DOHH2 (cell line): ENCODE results near the gene RASGRP1.

Source experiments
- H3F3A ChIP-seq: fragments of 200-600 bp; sonication (generic), shearing (Covaris generic); 2 replicates; pipeline ENCODE4 v1.6.0; 2016; ENCODE audit warnings: antibody characterized with exemption, mild to moderate bottlenecking; ENCODE audit not compliant: control insufficient read depth, insufficient read depth
- H3K27ac ChIP-seq: fragments of 200-600 bp; sonication (generic); 2 replicates; pipeline ENCODE4 v1.5.1; 2014; ENCODE audit warnings: low read depth, mild to moderate bottlenecking, low read length, moderate library complexity
- H3K27me3 ChIP-seq: fragments of 200-600 bp; sonication (generic); 2 replicates; pipeline ENCODE4 v1.6.1; 2014; ENCODE audit warnings: mild to moderate bottlenecking, low read length, mixed read lengths; ENCODE audit not compliant: control insufficient read depth
- H3K36me3 ChIP-seq: fragments of 200-600 bp; sonication (generic); 2 replicates; pipeline ENCODE4 v1.6.1; 2014; ENCODE audit warnings: mild to moderate bottlenecking, low read length, moderate library complexity, mixed read lengths; ENCODE audit not compliant: control insufficient read depth
- H3K4me1 ChIP-seq: fragments of 200-600 bp; sonication (generic); 2 replicates; pipeline ENCODE4 v1.6.1; 2014; ENCODE audit warnings: mild to moderate bottlenecking, low read length, mixed read lengths; ENCODE audit not compliant: control insufficient read depth
- H3K4me2 ChIP-seq: fragments of 200-600 bp; sonication (generic); 2 replicates; pipeline ENCODE4 v1.6.0; 2014; ENCODE audit warnings: mild to moderate bottlenecking, low read length, moderate library complexity
- H3K4me3 ChIP-seq: fragments of 200-600 bp; sonication (generic); 2 replicates; pipeline ENCODE4 v1.5.1; 2014; ENCODE audit warnings: mild to moderate bottlenecking, low read length, mixed read lengths
- H3K79me2 ChIP-seq: fragments of 200-600 bp; sonication (generic); 2 replicates; pipeline ENCODE4 v1.6.1; 2014; ENCODE audit warnings: mild to moderate bottlenecking, low read length, mixed read lengths; ENCODE audit not compliant: control insufficient read depth
- H3K9me2 ChIP-seq: fragments of 200-600 bp; sonication (generic); replicated peaks from 2 replicates; pipeline ENCODE4 v1.6.1; 2014; ENCODE audit warnings: mild to moderate bottlenecking, low read length, mixed read lengths; ENCODE audit not compliant: control insufficient read depth
- H3K9me3 ChIP-seq: fragments of 200-600 bp; sonication (generic); 2 replicates; pipeline ENCODE4 v1.6.1; 2014; ENCODE audit warnings: antibody characterized with exemption, low read length, mixed read lengths; ENCODE audit not compliant: control insufficient read depth, insufficient read depth
- H4K20me1 ChIP-seq: fragments of 200-600 bp; sonication (generic); 2 replicates; pipeline ENCODE4 v1.6.0; 2014; ENCODE audit warnings: low read depth, mild to moderate bottlenecking, antibody characterized with exemption, low read length, moderate library complexity; ENCODE audit not compliant: control insufficient read depth, insufficient read depth
- EZH2phosphoT487 ChIP-seq: fragments of 200-600 bp; sonication (generic); IDR thresholded peaks from 2 replicates; pipeline ENCODE4 v1.6.1; 2017; ENCODE audit warnings: borderline replicate concordance, mild to moderate bottlenecking, antibody characterized with exemption, low read length, moderate library complexity, mixed read lengths
- TF ChIP-seq, protein P1 (sequence below): fragments of 200-600 bp; sonication (generic); IDR thresholded peaks from one replicate; pipeline ENCODE4 v1.5.1; 2014; ENCODE audit warnings: antibody characterized with exemption, mild to moderate bottlenecking, low read depth, low read length; ENCODE audit not compliant: poor library complexity, severe bottlenecking

RASGRP1 gene

DNA sequence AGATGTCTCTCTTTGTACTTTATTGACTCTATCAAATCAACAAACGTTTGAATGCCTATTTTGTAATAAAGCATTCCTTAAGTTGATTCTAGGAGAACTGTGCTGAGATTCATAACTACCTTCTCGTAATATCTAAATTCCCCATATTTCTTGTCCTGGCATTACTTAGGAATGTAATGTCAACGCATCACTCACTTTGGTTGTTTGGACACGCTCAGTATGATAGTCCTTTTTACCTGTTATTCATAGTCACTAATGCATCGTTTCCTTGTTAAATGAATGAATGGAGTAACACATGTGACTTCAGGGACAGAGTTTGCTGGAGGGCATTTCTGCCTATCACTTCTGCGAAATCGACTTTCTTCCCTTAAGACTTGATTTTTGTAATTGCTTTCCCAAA lies 44.1 kb upstream of the RASGRP1 start:
- H4K20me1 ChIP-seq, result no peaks in the 10 kb centered on the region
- no peaks in the 10 kb centered on the region for H3K9me2 ChIP-seq
- H3K79me2 ChIP-seq, result no peaks in the 10 kb centered on the region
- H3K4me3 ChIP-seq, result no peak overlapping the region
- TF ChIP-seq EZH2phosphoT487, result no peak
- TF ChIP-seq, protein P1, sequence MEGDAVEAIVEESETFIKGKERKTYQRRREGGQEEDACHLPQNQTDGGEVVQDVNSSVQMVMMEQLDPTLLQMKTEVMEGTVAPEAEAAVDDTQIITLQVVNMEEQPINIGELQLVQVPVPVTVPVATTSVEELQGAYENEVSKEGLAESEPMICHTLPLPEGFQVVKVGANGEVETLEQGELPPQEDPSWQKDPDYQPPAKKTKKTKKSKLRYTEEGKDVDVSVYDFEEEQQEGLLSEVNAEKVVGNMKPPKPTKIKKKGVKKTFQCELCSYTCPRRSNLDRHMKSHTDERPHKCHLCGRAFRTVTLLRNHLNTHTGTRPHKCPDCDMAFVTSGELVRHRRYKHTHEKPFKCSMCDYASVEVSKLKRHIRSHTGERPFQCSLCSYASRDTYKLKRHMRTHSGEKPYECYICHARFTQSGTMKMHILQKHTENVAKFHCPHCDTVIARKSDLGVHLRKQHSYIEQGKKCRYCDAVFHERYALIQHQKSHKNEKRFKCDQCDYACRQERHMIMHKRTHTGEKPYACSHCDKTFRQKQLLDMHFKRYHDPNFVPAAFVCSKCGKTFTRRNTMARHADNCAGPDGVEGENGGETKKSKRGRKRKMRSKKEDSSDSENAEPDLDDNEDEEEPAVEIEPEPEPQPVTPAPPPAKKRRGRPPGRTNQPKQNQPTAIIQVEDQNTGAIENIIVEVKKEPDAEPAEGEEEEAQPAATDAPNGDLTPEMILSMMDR, result no peak
- H3K4me2 ChIP-seq, result no peak overlapping the region
- H3K9me3 ChIP-seq, result no peaks in the 10 kb centered on the region
- H3K4me1 ChIP-seq, result peaks cover 18% of the 10 kb centered on the region
- H3K27ac ChIP-seq, result no peak overlapping the region
- H3K36me3 ChIP-seq, result no peaks in the 10 kb centered on the region
- peaks cover 5% of the 10 kb centered on the region; the same call in 1 of the 2 replicates for H3K27me3 ChIP-seq
- no peaks in the 10 kb centered on the region for H3F3A ChIP-seq

DNA sequence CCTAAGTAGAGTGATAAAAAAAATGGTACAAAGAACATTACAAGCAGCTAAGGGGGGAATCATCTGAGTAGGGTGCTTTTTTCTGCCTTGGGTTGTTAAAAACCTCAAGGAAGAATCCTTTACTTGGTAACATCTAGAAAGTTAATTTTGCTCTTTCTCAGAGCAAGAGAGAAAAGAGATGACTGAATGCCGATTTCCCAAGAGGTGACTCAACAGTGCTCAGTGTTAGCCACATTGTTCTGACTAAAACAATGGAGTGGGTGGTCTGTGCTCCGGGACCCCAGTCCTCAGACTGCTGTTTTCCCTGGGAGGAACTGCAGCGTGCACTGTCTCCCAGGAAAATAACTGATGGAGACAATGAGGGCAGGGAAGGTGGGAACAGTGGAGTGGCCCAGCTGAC lies 41.1 kb upstream of the RASGRP1 start:
- no peaks in the 10 kb centered on the region for H3K9me2 ChIP-seq
- no peak overlapping the region for H3K4me3 ChIP-seq
- peaks cover 5% of the 10 kb centered on the region; the same call in 1 of the 2 replicates for H3K27me3 ChIP-seq
- H3K79me2 ChIP-seq, result no peaks in the 10 kb centered on the region
- no peak overlapping the region for H3K4me2 ChIP-seq
- H3K36me3 ChIP-seq, result no peaks in the 10 kb centered on the region
- TF ChIP-seq, protein P1, result no peak
- TF ChIP-seq EZH2phosphoT487, result no peak
- H3K9me3 ChIP-seq, result no peaks in the 10 kb centered on the region
- H3K4me1 ChIP-seq, result peaks cover 13% of the 10 kb centered on the region
- no peaks in the 10 kb centered on the region for H3F3A ChIP-seq
- no peaks in the 10 kb centered on the region for H4K20me1 ChIP-seq
- H3K27ac ChIP-seq, result no peak overlapping the region

DNA sequence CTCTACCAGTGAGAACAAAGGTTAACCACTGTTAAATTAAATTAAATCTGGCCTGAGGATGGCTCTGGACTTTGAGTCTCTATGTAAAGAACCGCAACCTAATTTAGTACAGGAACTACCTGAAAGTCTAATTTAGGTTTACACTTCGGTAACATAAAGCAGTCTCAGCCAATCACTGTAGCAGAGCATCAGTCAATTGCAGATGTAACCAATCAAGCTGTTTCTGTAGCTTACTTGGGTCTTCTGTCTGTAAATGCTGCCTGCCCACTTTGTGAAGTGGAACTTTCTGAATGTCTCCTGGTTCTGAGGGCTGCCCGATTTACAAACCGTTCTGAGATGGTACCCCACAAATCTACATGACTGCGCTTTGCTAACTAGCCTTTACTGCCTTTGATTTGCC lies 39.1 kb upstream of the RASGRP1 start:
- no peaks in the 10 kb centered on the region for H3K9me3 ChIP-seq
- H3K27me3 ChIP-seq, result peaks cover 5% of the 10 kb centered on the region; the same call in 1 of the 2 replicates
- peaks cover 6% of the 10 kb centered on the region; the same call in 1 of the 2 replicates for H3K4me1 ChIP-seq
- no peaks in the 10 kb centered on the region for H3K9me2 ChIP-seq
- H3K36me3 ChIP-seq, result no peaks in the 10 kb centered on the region
- TF ChIP-seq, protein P1, result no peak
- TF ChIP-seq EZH2phosphoT487, result no peak
- H3K4me2 ChIP-seq, result no peak overlapping the region
- no peak overlapping the region for H3K4me3 ChIP-seq
- H3F3A ChIP-seq, result no peaks in the 10 kb centered on the region
- H4K20me1 ChIP-seq, result no peaks in the 10 kb centered on the region
- H3K79me2 ChIP-seq, result no peaks in the 10 kb centered on the region
- H3K27ac ChIP-seq, result no peak overlapping the region
